RKO (cell line): ENCODE results near the gene CHD8.
A peak's percentile ranks its signal among the peaks of the same experiment; 100 is the strongest.
"Not testable (repeated sequence)": the region's sequence is repeated elsewhere in the genome, so short reads cannot be mapped to it uniquely, and the experiment has no call there.

Experiments
- DNase-seq: peaks from one replicate; pipeline ENCODE4 v3.0.0-alpha.2; 2016; ENCODE audit warnings: low spot score

CHD8 gene

DNA sequence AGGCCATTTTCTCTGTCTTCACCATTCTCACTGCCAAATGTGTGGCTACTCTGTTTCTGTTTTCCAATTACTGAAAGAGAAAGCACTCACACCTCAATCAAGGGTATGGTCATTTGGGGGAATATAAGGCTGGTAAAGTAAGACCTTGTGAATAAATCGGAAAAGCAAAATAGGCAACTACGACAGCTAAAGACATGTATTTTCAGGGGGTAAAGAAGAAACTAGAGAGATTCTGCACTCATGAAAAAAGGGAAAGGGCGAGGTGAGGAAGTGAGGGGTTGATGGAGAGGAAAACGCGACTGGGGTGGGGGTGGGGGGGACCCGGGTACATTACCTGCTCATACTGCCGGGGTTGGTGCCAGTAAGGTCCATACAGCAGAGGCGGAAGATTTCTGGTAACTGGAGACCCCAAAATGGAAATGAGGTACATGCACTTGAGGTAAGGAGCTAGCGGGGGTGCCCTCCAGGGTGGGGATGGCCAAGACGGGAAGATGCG lies 19.3 kb downstream of the CHD8 start:
- DNase-seq = no peak

DNA sequence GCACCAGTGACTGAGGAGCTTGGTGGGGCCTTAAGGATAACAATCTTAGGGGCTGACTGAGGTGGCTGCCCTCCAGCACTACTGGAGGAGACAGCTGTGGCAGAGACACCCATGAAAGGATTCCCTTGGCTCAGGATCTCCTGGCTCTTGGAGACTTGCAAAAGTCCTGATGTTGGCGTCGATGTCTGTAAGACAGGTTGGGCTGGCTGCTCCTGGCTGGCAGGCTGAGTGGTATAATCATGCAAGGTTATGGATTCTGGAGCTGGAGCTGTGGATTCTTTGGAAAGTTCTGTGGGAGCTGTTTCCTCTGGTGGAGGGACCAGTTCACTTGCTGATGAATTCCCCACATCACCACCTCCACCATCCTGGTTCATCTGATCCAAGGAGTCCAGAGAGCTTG lies 24.8 kb downstream of the CHD8 start:
- DNase-seq = no peak

DNA sequence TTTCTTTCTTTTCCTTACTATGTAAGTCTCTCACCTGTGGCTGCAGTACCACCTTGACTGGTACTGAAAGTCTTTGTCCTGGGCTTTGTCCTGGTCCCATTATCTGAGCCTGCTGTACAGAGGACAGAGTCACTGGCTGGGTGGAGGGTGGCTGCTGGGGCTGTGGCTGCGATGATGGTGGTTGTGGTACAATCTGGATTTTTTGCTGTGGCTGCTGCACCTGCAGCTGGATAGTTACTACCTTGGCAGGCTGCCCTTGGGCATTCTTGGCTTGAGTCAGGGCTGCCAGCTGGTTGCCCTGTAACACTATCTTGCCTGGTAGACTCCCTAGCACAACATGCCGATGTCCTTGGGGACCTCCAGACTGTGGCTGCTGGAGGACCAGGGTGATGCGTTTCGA lies 27.0 kb downstream of the CHD8 start:
- no peak for DNase-seq

DNA sequence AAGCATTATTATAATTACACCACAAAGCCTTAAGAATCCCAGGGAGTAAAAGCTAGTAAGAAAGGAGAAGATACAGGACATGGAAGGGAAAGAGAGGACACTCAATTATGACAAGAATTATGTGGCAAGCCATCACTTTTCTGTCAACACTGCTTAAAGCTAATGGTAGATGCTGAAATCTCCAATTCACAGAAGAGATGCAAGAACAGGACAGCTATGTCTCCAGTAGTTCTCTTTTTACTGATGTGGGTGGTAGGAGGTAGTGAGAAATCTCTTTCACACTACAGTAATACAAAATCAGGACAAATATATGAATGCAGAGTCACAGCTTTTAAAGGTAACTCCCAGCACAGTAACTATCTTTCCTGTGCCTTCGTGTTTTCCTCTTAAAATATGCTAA lies 29.2 kb downstream of the CHD8 start:
- no peak for DNase-seq

DNA sequence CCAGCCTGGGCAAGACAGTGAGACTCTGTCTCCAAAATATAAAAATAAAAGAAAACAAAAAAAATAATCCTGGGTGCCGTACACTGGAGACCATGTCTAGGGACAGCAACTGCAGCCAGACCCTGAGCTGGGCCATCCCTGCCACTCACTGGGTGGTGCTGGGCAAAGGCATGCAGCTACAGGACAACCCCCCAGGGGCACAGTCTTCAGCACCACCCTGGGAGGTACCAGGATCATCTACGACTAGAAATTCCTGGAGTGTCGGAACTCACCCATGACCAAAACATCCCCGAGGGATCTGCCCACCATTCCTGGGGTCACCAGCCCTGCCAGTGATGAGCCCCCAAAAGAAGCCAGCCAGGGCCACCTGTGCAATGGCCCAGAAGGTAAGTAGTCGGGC lies 36.4 kb downstream of the CHD8 start:
- no peak for DNase-seq

DNA sequence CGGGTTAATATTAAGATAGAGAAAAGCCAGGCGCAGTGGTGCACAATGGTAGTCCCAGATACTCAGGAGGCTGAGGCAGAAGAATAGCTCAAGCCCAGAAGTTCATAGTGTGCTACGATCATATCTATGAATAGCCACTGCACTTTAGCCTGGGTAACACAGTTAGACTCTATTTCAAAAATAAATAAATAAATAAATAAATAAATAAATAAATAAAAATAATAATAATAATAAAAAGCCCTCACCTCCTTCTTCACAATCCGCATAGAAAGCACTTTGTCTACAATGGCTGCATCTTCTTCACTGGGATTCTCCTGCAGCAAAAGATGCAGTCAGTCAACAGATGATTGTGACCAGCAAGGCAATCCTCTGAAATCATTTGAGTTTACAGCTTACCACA lies 40.6 kb downstream of the CHD8 start:
- no peak for DNase-seq

DNA sequence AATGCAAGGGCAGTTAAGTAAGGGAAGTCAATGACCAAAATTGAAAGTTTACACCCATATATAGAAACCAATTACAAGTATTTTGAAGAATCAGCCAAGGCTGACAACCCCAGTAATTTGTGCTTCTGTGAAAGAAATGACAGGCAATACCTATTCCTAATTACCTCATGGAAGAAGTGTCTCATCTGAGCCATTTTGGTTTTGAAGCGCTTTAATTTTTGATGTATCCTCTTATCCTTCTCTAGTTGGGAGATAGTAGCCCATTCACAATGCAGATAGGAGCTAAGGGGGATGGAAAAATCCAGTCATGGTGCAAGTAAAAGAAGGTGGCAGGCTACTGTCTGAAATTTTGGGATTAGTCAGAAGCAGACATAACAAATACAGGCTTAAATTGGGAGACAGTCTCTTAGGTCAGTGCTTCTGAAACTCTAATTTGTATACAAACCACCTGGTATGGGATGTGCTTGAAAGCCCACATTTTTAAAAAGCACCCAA lies 41.7 kb downstream of the CHD8 start:
- DNase-seq = no peak

DNA sequence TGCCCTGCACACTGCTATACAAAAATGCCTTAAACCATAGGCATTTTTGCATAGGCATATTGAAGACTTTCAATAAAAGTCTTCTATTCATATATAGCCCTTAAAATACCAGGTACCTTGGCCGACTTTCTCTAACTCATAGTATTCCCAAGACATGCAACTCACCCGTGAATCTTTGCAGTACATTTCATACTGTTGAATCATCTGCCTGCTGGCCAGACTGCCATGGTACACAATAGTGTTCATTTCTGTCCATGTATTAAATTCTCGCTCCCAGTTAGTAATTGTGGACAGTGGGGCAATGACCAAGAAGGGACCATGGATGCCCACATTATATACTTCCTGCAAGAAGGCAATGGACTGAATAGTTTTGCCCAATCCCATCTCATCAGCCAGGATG lies 47.8 kb downstream of the CHD8 start:
- DNase-seq = peak; percentile 52

DNA sequence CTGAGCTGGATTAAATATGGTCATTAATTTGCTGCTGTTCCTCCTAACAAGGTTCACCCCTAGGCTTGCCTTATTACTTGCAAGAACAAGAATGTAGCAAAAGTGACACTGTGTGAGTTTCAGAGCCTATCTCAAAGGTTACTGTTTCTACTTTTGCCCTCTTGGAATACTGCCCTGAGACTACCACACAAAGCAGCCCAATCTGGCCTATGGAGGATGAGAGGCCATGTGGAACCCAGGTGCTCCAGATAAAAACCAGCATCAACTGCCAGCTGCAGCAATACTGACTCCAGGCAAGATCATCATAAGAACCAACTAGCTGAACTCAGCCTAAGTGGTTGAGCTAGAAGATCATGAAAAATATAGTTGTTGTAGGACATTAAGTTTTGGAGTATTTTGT lies 49.7 kb downstream of the CHD8 start:
- no peak for DNase-seq

DNA sequence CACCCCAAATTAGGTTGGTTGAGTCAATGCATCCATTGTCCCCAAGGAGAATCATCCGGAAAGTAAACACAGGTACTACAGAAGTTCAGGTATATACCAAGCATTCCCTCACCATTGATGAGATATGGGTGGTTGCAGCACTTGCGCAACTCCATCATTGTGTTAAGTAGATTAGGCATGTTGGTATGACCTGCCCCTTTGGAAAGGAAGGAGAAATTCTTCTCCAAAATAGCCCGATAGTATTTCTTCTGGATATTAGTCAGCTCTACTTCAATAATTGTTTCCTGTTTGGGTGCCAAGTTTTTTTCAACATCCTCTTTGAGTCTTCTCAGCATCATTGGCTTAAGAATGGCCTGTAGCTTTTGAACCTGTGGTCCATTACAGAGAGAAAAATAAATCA lies 50.8 kb downstream of the CHD8 start:
- DNase-seq = no peak

DNA sequence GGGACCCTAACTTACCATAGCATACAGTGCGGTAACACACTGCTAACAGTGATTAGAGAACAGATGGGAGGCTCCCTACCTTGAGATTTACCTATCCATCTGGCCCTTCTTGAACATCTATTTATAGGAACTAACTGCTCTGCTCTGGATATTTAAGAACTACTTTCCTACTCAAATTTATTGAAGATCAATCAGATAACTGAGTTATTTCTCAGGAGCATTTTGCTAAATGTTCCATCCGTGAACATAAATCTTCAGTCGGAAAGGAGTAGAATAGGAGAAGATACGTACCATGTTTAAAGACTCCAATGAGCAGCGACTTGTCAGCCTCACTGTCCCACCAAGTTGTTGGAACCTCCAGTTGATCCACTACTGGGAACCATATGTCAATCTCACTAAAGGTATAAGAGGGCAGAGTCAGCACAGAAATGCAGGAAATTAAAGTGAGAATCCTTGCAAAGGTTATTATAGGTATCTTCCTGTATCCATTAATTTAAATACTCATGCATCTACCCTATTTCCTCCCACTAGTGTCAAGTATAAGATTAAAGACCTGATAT lies 56.5 kb downstream of the CHD8 start:
- no peak for DNase-seq

DNA sequence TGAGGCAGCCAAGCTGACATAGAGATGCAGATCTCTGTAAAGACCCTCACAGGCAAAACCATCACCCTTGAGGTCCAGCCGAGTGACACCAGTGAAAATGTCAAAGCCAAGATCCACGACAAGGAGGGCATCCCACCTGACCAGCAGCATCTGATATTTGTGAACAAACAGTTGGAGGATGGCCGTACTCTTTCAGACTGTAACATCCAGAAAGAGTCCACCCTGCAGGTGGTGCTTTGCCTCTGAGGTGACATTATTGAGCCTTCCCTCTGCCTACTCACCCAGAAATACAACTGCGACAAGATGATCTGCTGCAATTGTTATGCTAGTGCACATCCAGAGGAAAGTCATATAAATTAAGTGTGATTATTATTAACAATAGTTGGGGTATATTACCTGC lies 57.0 kb downstream of the CHD8 start:
- DNase-seq = no peak

DNA sequence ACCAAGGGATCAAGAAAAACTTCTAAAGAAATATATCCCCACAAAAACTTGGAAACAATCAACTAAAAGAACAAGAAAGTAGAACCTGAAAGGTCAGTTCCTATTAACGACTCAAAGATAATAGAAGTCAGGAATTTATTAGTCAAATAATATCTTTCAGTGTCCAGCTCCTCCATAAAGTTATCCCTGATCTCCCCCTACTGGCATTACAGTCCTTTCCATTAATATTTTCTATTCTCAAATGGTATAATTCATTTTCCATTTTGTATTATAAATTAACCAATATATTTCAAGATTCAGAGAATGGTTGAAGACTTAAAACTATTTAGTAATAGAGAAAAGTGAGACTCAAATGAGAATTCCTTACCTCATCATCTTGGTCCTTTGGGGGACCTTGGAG lies 60.5 kb downstream of the CHD8 start:
- no peak for DNase-seq

DNA sequence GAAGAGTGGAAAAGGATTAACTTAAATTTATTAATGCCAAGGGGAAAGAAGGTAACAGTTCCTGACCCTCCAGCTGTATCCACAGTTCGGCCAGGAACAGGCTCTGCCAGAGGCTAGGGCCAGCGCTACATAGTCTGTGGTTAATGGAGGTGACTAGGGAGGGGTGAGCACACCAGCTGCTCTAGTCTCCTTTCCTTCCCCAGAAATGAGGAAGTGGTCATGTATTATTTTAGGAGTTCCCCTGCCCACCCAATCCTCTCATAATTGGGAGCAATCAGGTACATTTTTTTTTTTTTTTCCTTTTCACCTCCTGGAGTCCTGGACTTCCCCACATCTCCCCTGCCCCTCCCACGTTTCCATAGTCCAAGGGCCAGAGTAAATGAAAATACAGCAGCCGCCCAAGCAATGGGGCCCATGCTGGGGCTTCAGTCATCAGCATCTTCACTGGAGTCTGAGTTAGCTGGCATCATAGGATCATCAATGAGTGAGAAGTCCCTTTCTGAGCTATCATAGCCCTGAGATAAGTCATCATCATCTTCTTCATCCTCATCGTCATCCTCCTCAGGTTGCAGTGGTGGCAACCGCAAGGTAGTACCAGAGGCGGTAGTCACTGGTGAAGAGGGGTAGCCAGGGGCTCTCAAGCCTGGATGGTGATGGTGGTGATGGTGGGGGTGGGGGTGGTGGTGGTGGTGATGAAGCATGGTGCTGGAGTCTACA lies 70.6 kb downstream of the CHD8 start:
- DNase-seq = no peak

DNA sequence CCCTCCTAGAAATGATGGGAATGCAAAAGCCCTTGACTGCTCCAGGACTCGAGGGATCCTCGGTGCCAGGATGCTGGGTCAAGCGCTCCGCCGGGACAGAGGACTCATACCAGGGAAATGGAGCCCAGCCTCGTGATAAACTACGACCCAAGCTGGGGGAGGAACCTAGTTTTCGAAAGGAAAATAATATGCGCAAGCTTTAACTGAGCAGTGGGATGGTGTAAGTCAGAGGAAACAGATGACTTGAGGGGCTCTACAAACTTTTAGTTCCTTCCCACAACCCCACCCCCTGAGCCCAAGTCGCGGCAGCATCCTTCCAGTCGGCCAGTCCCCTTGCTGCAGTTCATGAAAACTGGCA lies 71.5 kb downstream of the CHD8 start:
- DNase-seq = no peak

DNA sequence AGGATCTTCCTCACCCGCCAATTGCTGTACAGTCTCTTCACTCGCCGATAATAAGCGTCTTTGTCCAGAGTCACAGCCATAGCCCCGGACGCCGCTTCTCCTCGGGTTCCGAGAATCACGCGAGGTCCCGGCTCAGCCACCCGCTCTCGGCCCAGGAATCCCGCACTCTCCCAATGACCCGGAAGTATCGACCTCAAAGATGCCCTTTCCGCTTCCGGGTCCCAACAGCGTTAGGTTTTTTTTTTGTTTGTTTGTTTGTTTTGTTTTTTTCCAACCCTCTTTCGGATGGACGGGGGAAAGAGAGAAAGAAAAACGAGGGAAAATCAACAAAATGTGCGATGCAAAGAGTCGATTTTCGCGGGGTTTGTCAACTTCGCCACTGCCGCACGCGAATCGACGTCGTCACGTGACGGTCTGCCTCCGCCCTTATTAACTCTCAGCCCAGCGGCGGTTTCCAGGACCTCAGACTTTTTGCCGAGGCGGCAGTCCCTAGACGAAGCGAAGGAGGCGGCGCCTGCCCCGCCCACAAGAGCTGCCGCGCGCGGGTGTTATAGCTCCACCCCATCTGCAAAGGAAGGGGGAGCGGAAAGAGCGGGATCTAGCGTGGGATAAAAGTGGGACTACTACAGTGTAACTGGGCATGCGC lies 72.0 kb downstream of the CHD8 start, which contains the start of gene SUPT16H:
SUPT16H (minus strand) TSS at position 172 of the 646 bp plus-strand sequence; CDS start at position 80, 92 bp downstream.
- DNase-seq = peak; percentile 97

DNA sequence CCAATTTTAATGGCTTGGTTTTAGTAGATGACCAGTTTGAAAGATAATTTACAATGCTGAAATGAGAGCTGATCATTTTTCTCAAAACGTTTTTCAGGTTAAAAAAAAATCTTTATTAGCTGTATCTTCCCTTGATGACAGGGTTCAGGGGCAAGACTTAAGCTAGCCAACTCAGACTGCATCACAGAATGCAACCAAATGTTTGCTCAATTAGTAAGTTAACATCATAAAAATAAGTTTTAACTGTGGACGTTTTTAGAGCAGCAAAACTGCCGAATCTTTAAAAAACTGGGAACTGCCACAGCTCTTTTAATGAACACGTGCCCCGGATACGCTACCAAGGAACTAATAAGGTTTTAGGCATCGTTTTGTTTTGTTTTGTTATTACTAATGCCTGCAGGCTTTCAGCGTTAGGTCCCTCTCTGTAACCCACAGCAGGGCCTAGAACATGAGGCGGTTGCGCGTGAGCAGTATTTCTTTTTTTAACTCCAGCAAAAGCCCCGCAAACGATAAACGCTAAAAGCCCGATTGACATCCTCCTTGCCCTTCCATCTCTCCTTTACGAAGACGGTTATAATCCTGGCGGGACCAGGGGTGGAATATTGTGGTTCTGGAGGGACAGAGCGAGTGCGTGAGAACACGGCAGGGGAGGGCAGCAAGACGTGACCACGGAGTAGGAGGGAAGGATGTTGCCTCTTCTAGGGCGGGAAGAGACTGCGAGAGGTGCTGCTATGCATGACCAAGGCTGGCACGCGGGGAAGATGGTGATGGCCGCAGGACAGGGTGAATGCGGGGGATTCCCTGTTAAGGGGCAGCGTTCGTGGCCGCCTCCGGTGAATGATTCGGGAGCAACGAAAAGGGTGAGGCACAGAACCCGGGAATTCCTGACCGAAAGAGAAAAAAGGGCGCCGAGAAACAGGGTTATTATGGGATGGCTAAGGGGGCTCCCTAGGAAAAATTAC lies 72.8 kb downstream of the CHD8 start:
- peak; percentile 64 for DNase-seq

DNA sequence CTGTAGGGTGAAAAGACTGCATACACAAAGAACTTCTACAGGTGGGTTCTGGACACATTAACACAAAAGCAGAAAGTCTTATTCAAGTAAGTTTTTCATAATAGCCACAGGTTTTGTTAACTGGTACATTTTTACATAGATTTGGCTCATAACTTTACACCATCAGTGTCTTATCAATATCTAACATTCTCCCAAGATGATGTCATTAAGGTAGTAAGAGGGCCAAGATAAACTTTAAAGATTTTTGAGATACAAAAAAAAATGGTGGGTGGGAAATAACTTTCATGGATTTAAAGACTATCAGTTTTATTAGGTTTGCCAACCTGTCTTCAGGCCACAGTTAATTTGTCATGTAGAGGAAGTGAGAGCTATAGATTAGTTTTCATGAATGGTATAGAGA lies 73.8 kb downstream of the CHD8 start:
- DNase-seq = peak; percentile 33

DNA sequence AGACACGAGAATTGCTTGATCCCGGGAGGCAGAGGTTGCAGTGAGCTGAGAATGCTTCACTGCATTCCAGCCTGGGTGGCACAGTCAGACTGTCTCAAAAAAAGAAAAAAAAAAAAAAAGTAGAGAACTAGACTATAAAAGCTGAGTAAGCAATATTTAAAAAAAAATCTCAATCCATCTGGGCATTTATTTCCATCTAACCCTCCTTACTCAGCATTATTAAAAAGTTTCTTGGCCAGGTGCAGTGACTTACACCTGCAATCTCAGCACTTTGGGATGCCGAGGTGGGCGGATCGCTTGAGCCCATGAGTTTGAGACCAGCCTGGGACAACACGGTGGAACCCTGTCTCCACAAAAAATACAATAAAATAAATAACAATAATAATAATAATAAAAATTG lies 76.6 kb downstream of the CHD8 start:
- no peak for DNase-seq

DNA sequence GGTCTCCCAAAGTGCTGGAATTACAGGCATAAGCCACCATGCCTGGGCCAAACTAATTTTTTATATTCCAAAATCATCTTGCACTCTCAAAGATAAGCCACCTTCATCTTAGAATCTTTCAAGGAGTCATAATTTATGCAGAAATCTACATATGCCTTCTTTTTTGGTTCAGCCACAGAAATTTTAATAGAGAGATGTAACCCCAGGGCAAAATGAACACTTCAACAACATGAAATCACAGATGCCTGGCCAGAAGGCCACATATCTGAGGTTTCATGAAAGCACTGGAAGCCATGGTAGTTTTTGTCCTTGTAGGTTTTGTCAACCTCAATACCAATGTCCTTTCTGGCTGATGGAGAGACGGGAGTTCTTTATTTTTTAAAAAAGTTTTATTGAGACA lies 81.9 kb downstream of the CHD8 start:
- no peak for DNase-seq

DNA sequence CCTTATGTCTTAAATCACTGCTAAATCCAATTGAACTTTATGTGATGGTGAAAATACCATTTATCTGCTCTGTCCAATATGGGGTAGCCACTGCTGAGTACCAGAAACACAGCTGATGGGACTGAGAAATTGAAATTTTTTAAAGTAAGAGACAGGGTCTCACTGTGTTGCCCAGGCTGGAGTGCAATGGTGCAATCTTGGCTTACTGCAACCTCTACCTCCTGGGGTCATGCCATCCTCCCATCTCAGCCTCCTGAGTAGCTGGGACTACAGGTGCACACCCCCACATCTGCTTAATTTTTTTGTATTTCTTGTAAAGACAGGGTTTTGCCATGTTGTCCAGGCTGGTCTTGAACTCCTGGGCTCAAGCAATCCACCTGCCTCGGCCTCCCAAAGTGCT lies 83.1 kb downstream of the CHD8 start:
- DNase-seq = not testable (repeated sequence)
